Measurements from ENCODE around the gene APLNR. TPM values are rescaled to one million over a fixed set of nuclear protein-coding genes. Genes with fewer than 3 reads are reported as not detected.

The APLNR gene
- total and polyA plus RNA-seq, 2 of the 4 experiments (the other 2 are of a cell fraction): not detected

DNA sequence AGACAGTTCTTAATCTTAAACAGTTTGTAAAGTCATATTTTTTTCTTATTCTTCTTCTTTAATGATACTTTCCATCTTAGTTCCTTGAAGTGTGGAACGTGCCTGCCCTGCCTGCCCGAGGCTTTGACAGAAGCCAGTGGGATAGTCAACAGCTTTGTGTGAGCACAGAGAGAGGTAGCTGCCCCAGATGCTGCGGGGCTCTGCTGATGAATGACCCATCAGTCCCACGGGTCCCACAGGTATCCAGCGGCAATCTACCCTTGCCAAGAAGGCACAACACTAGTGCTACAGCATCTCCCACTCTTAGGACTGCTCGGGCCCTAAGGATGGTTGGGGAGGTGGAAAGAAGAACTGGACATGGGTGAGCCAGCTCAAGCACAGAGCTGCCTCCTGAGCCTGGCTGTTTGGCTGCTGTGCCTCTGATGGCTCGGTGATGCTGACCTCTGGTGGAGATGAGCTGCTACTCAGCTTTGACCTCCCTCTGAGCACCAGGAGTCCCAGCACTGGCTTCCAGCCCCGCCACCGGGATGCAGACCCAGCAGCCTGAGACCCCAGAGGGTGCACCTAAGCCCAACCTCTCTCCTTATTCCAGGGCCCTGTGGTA is 11.8 kb upstream of the APLNR start (continued):
- TF ChIP-seq RAD21 (IDR thresholded peaks at IDR 0.05; ENCODE audit: low read length): peak; percentile 90
- peak; percentile 90 for TF ChIP-seq SMC3 (IDR thresholded peaks at IDR 0.05; ENCODE audit: low read depth, low read length)
- TF ChIP-seq NFE2L2 (IDR thresholded peaks at IDR 0.05; ENCODE audit: low read depth, low read length): no peak
- no peak for TF ChIP-seq RFX5 (IDR thresholded peaks at IDR 0.05; ENCODE audit: low read depth, low read length)
- no peak for TF ChIP-seq USF2 (IDR thresholded peaks at IDR 0.05; ENCODE audit: low read depth, low read length)

DNA sequence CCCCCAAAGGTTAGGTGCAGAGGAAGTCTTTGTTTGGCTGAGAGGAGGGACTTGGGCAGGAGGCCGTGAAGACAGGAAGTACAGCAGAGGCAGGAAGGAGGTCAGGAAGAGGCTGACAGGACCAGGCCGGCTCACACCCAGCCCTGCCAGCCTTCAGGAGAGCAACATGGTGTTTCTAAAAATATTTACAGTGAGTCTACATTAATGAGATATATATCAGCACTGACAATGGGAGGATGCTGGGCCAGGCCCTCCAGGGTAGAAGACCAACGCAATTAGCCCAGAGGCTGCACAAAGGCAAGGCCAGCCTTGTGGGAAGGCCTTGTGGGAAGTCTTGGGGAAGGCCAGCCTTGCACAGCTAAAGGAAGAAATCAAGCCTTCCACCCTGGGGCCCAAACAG is 7.9 kb upstream of the APLNR start:
- Histone ChIP-seq H2AFZ (replicated peaks; ENCODE audit: low read length, poor library complexity) (no peak overlapping the region), H3K14ac (replicated peaks; ENCODE audit: low read depth, low read length) (no peak overlapping the region), H3K4me2 (ENCODE audit: low read depth, low read length) (no peak overlapping the region), H3K9me1 (ENCODE audit: insufficient read depth, low read length) (peaks cover 2% of the 10 kb centered on the region; the same call in 1 of the 2 replicates), H4K20me1 (ENCODE audit: insufficient read depth, low read length) (no peaks in the 10 kb centered on the region), H3K23ac (ENCODE audit: low read depth, low read length) (no peak overlapping the region), H3K4ac (ENCODE audit: low read depth, low read length) (no peak overlapping the region), H3K4me3 (ENCODE audit: insufficient read depth, low read depth, low read length) (no peak overlapping the region), H3K4me1 (ENCODE audit: control insufficient read depth, insufficient read depth, low read length) (no peaks in the 10 kb centered on the region), H2BK5ac (ENCODE audit: low read depth, low read length, poor library complexity, severe bottlenecking) (no peak overlapping the region), H3K56ac (ENCODE audit: extremely low read depth, insufficient read depth, low read length) (no peak overlapping the region), H3K36me3 (ENCODE audit: control insufficient read depth, insufficient read depth, low read length) (no peaks in the 10 kb centered on the region), H3K9me3 (ENCODE audit: control insufficient read depth, insufficient read depth, low read length) (no peaks in the 10 kb centered on the region), H4K5ac (ENCODE audit: low read depth, low read length) (no peak overlapping the region), H2AK5ac (ENCODE audit: low read depth, low read length) (no peak overlapping the region), H4K91ac (ENCODE audit: insufficient read depth, low read depth, low read length) (no peak overlapping the region), H2AK9ac (replicated peaks; ENCODE audit: low read depth, low read length, poor library complexity) (no peak overlapping the region), H4K8ac (ENCODE audit: low read depth in 2 of 2, low read length in 2 of 2) (no peak overlapping the region), H3K9ac (ENCODE audit: low read depth, low read length) (no peak overlapping the region), H3K27me3 (ENCODE audit: control insufficient read depth, insufficient read depth, low read length) (peaks cover 16% of the 10 kb centered on the region), H3K27ac (ENCODE audit: insufficient read depth, low read length) (no peak overlapping the region), H3K79me1 (ENCODE audit: low read depth in 1 of 2, low read length in 2 of 2) (no peaks in the 10 kb centered on the region), H2BK120ac (ENCODE audit: low read depth, low read length) (no peak overlapping the region), H2BK15ac (ENCODE audit: low read depth, low read length) (no peak overlapping the region), H3K18ac (ENCODE audit: low read depth, low read length) (no peak overlapping the region), H2BK20ac (ENCODE audit: low read depth, low read length) (no peak overlapping the region)
- intact Hi-C loops (cut with micrococcal nuclease): no loop called here
- no peak for TF ChIP-seq MXI1 (IDR thresholded peaks at IDR 0.05; ENCODE audit: borderline replicate concordance, low read depth, low read length)
- BruUV-seq (replicated peaks): no TSS peak
- DNase-seq (no peak), ATAC-seq (ENCODE audit: low read depth) (no peak)
- in situ Hi-C loops (cut with MboI; ENCODE audit: low sequenced_read_pairs): loop anchor here (5.0 kb wide), 1 partner anchor 113 kb away; no protein-coding TSS in a partner anchor
- POLR2A ChIA-PET (ENCODE audit: unreplicated experiment): no interaction called here
- dilution Hi-C loops (cut with HindIII; ENCODE audit: low sequenced_read_pairs, unreplicated experiment): no loop called here
- CTCF ChIA-PET: no interaction called here
- 100% methylated on average over 1 of the region's 3 CpGs; no CpG with 5 or more reads in 1 of the 2 experiments for WGBS, 2 experiments (ENCODE audit: extremely low coverage in 2 of 2, insufficient read length in 1 of 2)

Measured in IMR-90 (cell line).